Measurements from ENCODE around the gene PSTK.

GRCh38 chr10:123009105-123009820 lies 29.1 kb downstream of the PSTK start:
- TF ChIP-seq RAD21 (IDR thresholded peaks at IDR 0.05; ENCODE audit: low read depth): no peak
- TF ChIP-seq CTCF (IDR thresholded peaks at IDR 0.05 in 2 of 3, conservative IDR thresholded peaks at IDR 0.05 in 1 of 3; ENCODE audit: borderline replicate concordance in 1 of 3, insufficient read depth in 1 of 3, low read depth in 2 of 3, low read length in 2 of 3): no peak
